GM06990 (cell line): ENCODE results near the gene ZNF212.
"Not testable (repeated sequence)": the region's sequence is repeated elsewhere in the genome, so short reads cannot be mapped to it uniquely, and the experiment has no call there.

Experiments
- DNase-seq: peaks from one replicate; pipeline ENCODE4 v3.0.0-alpha.2; 2011; ENCODE audit not compliant: insufficient read length; ENCODE audit errors: extremely low read depth
- H3K27me3 ChIP-seq: replicated peaks from 2 replicates; pipeline ENCODE4 v1.6.0; 2011; ENCODE audit warnings: low read length; ENCODE audit not compliant: control insufficient read depth, insufficient read depth
- H3K36me3 ChIP-seq: 2 replicates; pipeline ENCODE4 v1.5.1; 2011; ENCODE audit warnings: low read length; ENCODE audit not compliant: control insufficient read depth, insufficient read depth
- H3K4me3 ChIP-seq: replicated peaks from 2 replicates; pipeline ENCODE4 v1.5.1; 2011; ENCODE audit warnings: low read depth, mild to moderate bottlenecking, control low read depth, low read length
- TF ChIP-seq, protein P1 (sequence below): IDR thresholded peaks from 2 replicates; pipeline ENCODE4 v1.5.1; 2011; ENCODE audit warnings: low read length, control low read depth, mild to moderate bottlenecking, inconsistent platforms; ENCODE audit not compliant: insufficient read depth, poor library complexity, severe bottlenecking

The ZNF212 gene

GRCh38 chr7:149224352-149224751 lies 15.1 kb upstream of the ZNF212 start:
- Histone ChIP-seq H3K27me3 (no peaks in the 10 kb centered on the region), H3K36me3 (peaks cover 11% of the 10 kb centered on the region), H3K4me3 (no peak overlapping the region)
- DNase-seq, result no peak
- TF ChIP-seq, protein P1, sequence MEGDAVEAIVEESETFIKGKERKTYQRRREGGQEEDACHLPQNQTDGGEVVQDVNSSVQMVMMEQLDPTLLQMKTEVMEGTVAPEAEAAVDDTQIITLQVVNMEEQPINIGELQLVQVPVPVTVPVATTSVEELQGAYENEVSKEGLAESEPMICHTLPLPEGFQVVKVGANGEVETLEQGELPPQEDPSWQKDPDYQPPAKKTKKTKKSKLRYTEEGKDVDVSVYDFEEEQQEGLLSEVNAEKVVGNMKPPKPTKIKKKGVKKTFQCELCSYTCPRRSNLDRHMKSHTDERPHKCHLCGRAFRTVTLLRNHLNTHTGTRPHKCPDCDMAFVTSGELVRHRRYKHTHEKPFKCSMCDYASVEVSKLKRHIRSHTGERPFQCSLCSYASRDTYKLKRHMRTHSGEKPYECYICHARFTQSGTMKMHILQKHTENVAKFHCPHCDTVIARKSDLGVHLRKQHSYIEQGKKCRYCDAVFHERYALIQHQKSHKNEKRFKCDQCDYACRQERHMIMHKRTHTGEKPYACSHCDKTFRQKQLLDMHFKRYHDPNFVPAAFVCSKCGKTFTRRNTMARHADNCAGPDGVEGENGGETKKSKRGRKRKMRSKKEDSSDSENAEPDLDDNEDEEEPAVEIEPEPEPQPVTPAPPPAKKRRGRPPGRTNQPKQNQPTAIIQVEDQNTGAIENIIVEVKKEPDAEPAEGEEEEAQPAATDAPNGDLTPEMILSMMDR, result no peak

DNA sequence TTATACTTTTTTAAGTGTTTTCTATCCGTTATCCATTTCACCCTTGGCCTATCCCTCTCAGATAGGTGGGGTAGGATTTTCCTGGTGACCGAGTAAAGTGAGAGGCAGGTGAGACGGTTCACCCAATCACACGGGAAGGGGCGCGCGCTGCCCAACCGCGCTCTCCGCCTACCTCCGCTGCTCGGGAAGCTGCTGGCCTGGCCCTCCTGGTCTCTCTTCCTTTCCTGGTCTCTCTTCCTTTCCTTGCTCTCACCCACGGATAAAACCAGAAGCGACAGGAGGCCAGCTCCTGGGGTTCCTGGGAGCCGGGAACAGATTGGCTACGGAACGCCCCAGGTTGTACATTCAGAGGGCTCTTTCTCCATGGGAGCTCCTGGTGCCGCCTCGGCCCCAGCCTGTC lies 14.3 kb upstream of the ZNF212 start:
- Histone ChIP-seq H3K36me3 (peaks cover 11% of the 10 kb centered on the region), H3K27me3 (no peaks in the 10 kb centered on the region), H3K4me3 (no peak overlapping the region)
- DNase-seq, result no peak
- TF ChIP-seq, protein P1, result no peak

DNA sequence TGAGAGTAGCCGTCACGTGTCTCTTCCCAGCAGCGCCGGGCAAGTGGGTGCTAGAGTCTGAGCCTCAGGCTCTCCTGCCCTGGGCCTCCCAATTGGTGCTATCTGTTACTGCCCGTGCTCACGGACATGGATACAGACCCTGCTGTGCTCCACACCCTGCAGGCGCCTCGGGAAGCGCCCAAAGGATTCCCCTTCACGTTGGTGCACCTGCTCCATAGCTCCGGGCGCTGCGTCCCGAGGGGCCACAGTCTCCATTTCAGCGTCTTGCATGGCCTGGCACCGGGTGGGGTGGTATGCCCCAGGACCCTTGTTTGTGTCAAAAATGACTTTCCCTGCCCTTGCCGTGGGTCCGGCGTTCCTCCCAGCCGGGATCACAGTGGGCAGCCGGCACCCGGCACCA lies 13.8 kb upstream of the ZNF212 start:
- TF ChIP-seq, protein P1, result no peak
- H3K4me3 ChIP-seq, result no peak overlapping the region
- no peaks in the 10 kb centered on the region for H3K27me3 ChIP-seq
- no peak for DNase-seq
- peaks cover 11% of the 10 kb centered on the region for H3K36me3 ChIP-seq

GRCh38 chr7:149226366-149226765 lies 13.1 kb upstream of the ZNF212 start:
- H3K4me3 ChIP-seq, H3K36me3 ChIP-seq, DNase-seq, H3K27me3 ChIP-seq: not testable (repeated sequence)

DNA sequence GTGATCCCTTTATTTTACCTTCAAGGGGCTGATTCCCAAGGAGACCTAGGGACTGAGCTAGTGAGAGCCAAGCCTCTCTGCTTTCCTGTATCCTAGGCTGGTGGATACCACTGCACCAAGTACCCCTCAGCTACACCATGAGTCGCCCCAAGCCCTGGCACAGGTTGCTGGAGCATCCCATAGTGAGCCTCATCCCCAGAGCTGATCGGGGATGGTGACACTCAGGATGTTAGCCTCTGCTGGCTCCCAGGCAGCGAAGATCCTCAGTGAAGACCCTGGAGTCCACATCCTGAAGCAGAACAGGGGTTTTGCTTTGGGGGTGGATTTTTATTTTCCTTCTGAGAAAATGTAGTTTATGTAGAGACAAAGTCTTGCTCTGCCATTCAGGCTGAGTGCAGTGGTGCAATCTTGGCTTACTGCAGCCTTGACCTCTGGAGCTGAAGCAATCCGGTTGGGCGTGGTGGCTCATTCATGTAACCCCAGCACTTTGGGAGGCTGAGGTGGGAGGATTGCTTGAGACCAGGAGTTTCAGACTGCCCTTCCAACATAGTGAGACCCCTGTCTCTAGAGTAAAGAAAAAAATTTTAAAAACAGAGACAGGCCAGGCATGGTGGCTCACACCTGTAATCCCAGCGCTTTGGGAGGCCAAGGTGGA lies 12.5 kb upstream of the ZNF212 start:
- H3K36me3 ChIP-seq, result peaks cover 5% of the 10 kb centered on the region
- no peak for DNase-seq
- H3K4me3 ChIP-seq, result no peak overlapping the region
- TF ChIP-seq, protein P1, result no peak
- H3K27me3 ChIP-seq, result no peaks in the 10 kb centered on the region

DNA sequence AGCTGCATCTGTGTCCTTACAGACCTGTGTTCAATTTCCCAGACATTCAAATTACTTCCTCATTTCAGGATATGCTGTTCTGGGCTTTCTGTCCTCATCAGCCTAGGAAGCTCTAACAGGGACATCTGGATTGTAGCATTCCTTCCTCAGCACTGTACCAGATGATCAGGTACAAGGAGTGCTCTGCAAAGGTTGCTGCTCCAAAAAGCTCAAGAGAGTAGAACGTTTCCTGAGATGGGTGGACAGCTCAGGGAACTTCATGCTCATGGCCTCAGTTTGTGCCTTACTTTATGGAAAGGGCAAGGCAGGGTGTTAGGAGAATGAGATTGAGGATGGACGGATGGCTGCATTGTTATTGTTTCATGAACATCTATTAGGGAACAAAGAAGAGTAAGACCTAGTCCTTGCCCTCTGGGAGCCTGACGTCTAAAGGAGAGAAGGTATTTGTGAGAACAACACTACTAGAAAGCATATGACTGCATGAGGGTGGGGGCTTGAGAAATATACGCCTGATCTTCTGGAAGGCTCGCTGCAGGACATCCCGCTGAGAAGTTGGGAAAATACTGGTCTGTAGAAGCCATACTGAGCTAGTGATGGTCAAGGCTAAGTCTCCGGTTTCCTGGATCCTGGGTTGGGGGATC lies 10.5 kb upstream of the ZNF212 start:
- TF ChIP-seq, protein P1, result no peak
- no peaks in the 10 kb centered on the region for H3K27me3 ChIP-seq
- DNase-seq, result no peak
- H3K36me3 ChIP-seq, result peaks cover 5% of the 10 kb centered on the region
- H3K4me3 ChIP-seq, result no peak overlapping the region
